GM18867 (cell line): Measurements from ENCODE around the gene MGST3.
"Not testable (repeated sequence)": the region's sequence is repeated elsewhere in the genome, so short reads cannot be mapped to it uniquely, and the experiment has no call there.

ENCODE experiments used
- ATAC-seq: cut with Tn5 transposase; IDR thresholded peaks from one replicate; pipeline ENCODE4 v1.9.1; 2021; ENCODE audit warnings: mild to moderate bottlenecking, moderate library complexity; ENCODE audit not compliant: unreplicated experiment

Gene MGST3

GRCh38 chr1:165630629-165631341 lies at the start of gene MGST3:
Gene MGST3 (plus strand): TSS chr1:165631234. CDS start chr1:165649848, 18,614 bp downstream.
- ATAC-seq = peak; percentile 89

GRCh38 chr1:165581926-165582325 lies 49.1 kb upstream of the MGST3 start:
- ATAC-seq = no peak

- ATAC-seq = no peak
Measured at GRCh38 chr1:165586398-165586797, 44.6 kb upstream of the MGST3 start.

- ATAC-seq = not testable (repeated sequence)
Measured at GRCh38 chr1:165591391-165591790, 39.6 kb upstream of the MGST3 start.

- ATAC-seq = peak; percentile 45
Measured at GRCh38 chr1:165592945-165593823, 37.9 kb upstream of the MGST3 start.

GRCh38 chr1:165595246-165595938 lies 35.6 kb upstream of the MGST3 start:
- no peak for ATAC-seq

- peak; percentile 97 for ATAC-seq
Measured at GRCh38 chr1:165597883-165598675, 33.0 kb upstream of the MGST3 start.

GRCh38 chr1:165598676-165599059 lies 32.4 kb upstream of the MGST3 start:
- ATAC-seq = no peak

- no peak for ATAC-seq
Measured at GRCh38 chr1:165600793-165601192, 30.2 kb upstream of the MGST3 start.

- ATAC-seq = no peak
Measured at GRCh38 chr1:165603810-165604209, 27.2 kb upstream of the MGST3 start.

- no peak for ATAC-seq
Measured at GRCh38 chr1:165605246-165605645, 25.8 kb upstream of the MGST3 start.

GRCh38 chr1:165606676-165607075 lies 24.4 kb upstream of the MGST3 start:
- not testable (repeated sequence) for ATAC-seq

- ATAC-seq = no peak
Measured at GRCh38 chr1:165610866-165611265, 20.2 kb upstream of the MGST3 start.

- ATAC-seq = peak; percentile 75
Measured at GRCh38 chr1:165612062-165612461, 19.0 kb upstream of the MGST3 start.

GRCh38 chr1:165616054-165616612 lies 14.9 kb upstream of the MGST3 start:
- ATAC-seq = no peak

GRCh38 chr1:165616987-165617546 lies 14.0 kb upstream of the MGST3 start:
- no peak for ATAC-seq

GRCh38 chr1:165619647-165620151 lies 11.3 kb upstream of the MGST3 start:
- ATAC-seq = no peak

- ATAC-seq = no peak
Measured at GRCh38 chr1:165623624-165624023, 7.4 kb upstream of the MGST3 start.

- ATAC-seq = no peak
Measured at GRCh38 chr1:165624441-165624840, 6.6 kb upstream of the MGST3 start.
